HG03196 (cell line): ENCODE measurements around the gene MALAT1.
A peak's percentile ranks its signal among the peaks of the same experiment; 100 is the strongest.

Experiments
- ATAC-seq: cut with Tn5 transposase; IDR thresholded peaks from one replicate; pipeline ENCODE4 v1.9.1; 2021; ENCODE audit not compliant: unreplicated experiment

The MALAT1 gene

GRCh38 chr11:65537620-65538231 lies 38.9 kb downstream of the MALAT1 start:
- no peak for ATAC-seq

GRCh38 chr11:65538232-65538914 lies 39.5 kb downstream of the MALAT1 start:
- ATAC-seq: no peak

- ATAC-seq: no peak
Observed at GRCh38 chr11:65538915-65539743, 40.3 kb downstream of the MALAT1 start.

- peak; percentile 33 for ATAC-seq
Observed at GRCh38 chr11:65539744-65540289, 41.0 kb downstream of the MALAT1 start.

GRCh38 chr11:65540290-65541092 lies 41.6 kb downstream of the MALAT1 start:
- peak; percentile 60 for ATAC-seq

GRCh38 chr11:65541093-65541982 lies 42.5 kb downstream of the MALAT1 start:
- no peak for ATAC-seq

GRCh38 chr11:65542738-65543390 lies 44.0 kb downstream of the MALAT1 start:
- ATAC-seq: no peak

- ATAC-seq: no peak
Observed at GRCh38 chr11:65545853-65546216, 47.0 kb downstream of the MALAT1 start.

GRCh38 chr11:65546217-65546958 lies 47.5 kb downstream of the MALAT1 start:
- peak; percentile 60 for ATAC-seq

GRCh38 chr11:65547446-65548125 lies 48.7 kb downstream of the MALAT1 start:
- no peak for ATAC-seq

- no peak for ATAC-seq
Observed at GRCh38 chr11:65548395-65548794, 49.5 kb downstream of the MALAT1 start.

GRCh38 chr11:65549096-65549495 lies 50.3 kb downstream of the MALAT1 start:
- no peak for ATAC-seq

- peak; percentile 57 for ATAC-seq
Observed at GRCh38 chr11:65551572-65552387, 52.9 kb downstream of the MALAT1 start.

GRCh38 chr11:65552388-65552951 lies 53.6 kb downstream of the MALAT1 start:
- no peak for ATAC-seq

GRCh38 chr11:65553301-65554001 lies 54.6 kb downstream of the MALAT1 start:
- no peak for ATAC-seq

- ATAC-seq: no peak
Observed at GRCh38 chr11:65554057-65554818, 55.4 kb downstream of the MALAT1 start.
